DMS 273 (cell line): ENCODE measurements around the gene GALP.
A peak's percentile ranks its signal among the peaks of the same experiment; 100 is the strongest.
"Not testable (repeated sequence)": the region's sequence is repeated elsewhere in the genome, so short reads cannot be mapped to it uniquely, and the experiment has no call there.

Source experiments
- DNase-seq: peaks from one replicate; lab custom pipeline; 2025; ENCODE audit not compliant: unreplicated experiment; lab: John Stamatoyannopoulos, UW

The GALP gene

GRCh38 chr19:56175861-56176307 lies at the start of gene GALP:
Gene GALP, plus strand, starts transcription at chr19:56176008. Its CDS starts 1,101 bp downstream, at chr19:56177109.
- DNase-seq: not testable (repeated sequence)

- no peak for DNase-seq
These were observed 48.6 kb upstream of the GALP start for GRCh38 chr19:56126983-56127780.

GRCh38 chr19:56130006-56130405 lies 45.8 kb upstream of the GALP start:
- DNase-seq: no peak

GRCh38 chr19:56131651-56132050 lies 44.2 kb upstream of the GALP start:
- no peak for DNase-seq

- DNase-seq: no peak
These were observed 43.4 kb upstream of the GALP start for GRCh38 chr19:56132316-56132822.

GRCh38 chr19:56133858-56134653 lies 41.8 kb upstream of the GALP start:
- no peak for DNase-seq

- DNase-seq: no peak
These were observed 41.2 kb upstream of the GALP start for GRCh38 chr19:56134654-56134921.

GRCh38 chr19:56136362-56136761 lies 39.4 kb upstream of the GALP start:
- DNase-seq: no peak

GRCh38 chr19:56137405-56137804 lies 38.4 kb upstream of the GALP start:
- no peak for DNase-seq

- DNase-seq: no peak
These were observed 37.7 kb upstream of the GALP start for GRCh38 chr19:56138069-56138468.

- no peak for DNase-seq
These were observed 35.8 kb upstream of the GALP start for GRCh38 chr19:56139847-56140582.

- peak; percentile 100 for DNase-seq
These were observed 35.0 kb upstream of the GALP start, which contains the start of gene ZNF444 for GRCh38 chr19:56140583-56141416. Gene ZNF444, plus strand, starts transcription at chr19:56141287. Its CDS starts 5,625 bp downstream, at chr19:56146912.

- DNase-seq: peak; percentile 30
These were observed 34.3 kb upstream of the GALP start for GRCh38 chr19:56141417-56141993.

GRCh38 chr19:56142087-56142787 lies 33.6 kb upstream of the GALP start:
- DNase-seq: no peak

GRCh38 chr19:56142897-56143434 lies 32.8 kb upstream of the GALP start:
- DNase-seq: no peak

- no peak for DNase-seq
These were observed 31.4 kb upstream of the GALP start for GRCh38 chr19:56144376-56144775.

GRCh38 chr19:56144831-56145230 lies 31.0 kb upstream of the GALP start:
- DNase-seq: no peak

GRCh38 chr19:56145698-56146097 lies 30.1 kb upstream of the GALP start:
- DNase-seq: no peak

- DNase-seq: no peak
These were observed 28.9 kb upstream of the GALP start for GRCh38 chr19:56146904-56147303.
